T-helper 22 cell (primary cell): ENCODE data around the gene CPED1.

ENCODE experiments used
- DNase-seq: peaks from one replicate; pipeline ENCODE4 v3.0.0-alpha.2; 2020; ENCODE audit warnings: low read depth

CPED1 gene

GRCh38 chr7:120988591-120989256, at the start of gene CPED1:
Gene CPED1 (plus strand): TSS chr7:120988711. CDS start chr7:120989622, 911 bp downstream.
- no peak for DNase-seq

GRCh38 chr7:120939345-120939744, 49.2 kb upstream of the CPED1 start:
- DNase-seq, result no peak

GRCh38 chr7:120941064-120941463, 47.4 kb upstream of the CPED1 start:
- DNase-seq, result no peak

GRCh38 chr7:120941856-120942255, 46.7 kb upstream of the CPED1 start:
- no peak for DNase-seq

GRCh38 chr7:120942861-120943260, 45.6 kb upstream of the CPED1 start:
- no peak for DNase-seq

GRCh38 chr7:120944826-120945562, 43.5 kb upstream of the CPED1 start:
- no peak for DNase-seq

- no peak for DNase-seq
Observed at GRCh38 chr7:120947980-120948379, 40.5 kb upstream of the CPED1 start.

GRCh38 chr7:120949393-120949911, 39.1 kb upstream of the CPED1 start:
- DNase-seq, result no peak

GRCh38 chr7:120949998-120950538, 38.4 kb upstream of the CPED1 start:
- no peak for DNase-seq

GRCh38 chr7:120950539-120951308, 37.8 kb upstream of the CPED1 start, which contains the start of gene ING3:
Gene ING3 (plus strand): TSS chr7:120950777. CDS start chr7:120950897, 120 bp downstream.
- peak; percentile 96 for DNase-seq

GRCh38 chr7:120951309-120951699, 37.2 kb upstream of the CPED1 start:
- DNase-seq, result no peak

GRCh38 chr7:120951826-120952225, 36.7 kb upstream of the CPED1 start:
- no peak for DNase-seq

GRCh38 chr7:120955577-120956149, 32.8 kb upstream of the CPED1 start:
- DNase-seq, result no peak

GRCh38 chr7:120959929-120960484, 28.5 kb upstream of the CPED1 start:
- no peak for DNase-seq

GRCh38 chr7:120960714-120961113, 27.8 kb upstream of the CPED1 start:
- DNase-seq, result no peak

GRCh38 chr7:120961638-120962173, 26.8 kb upstream of the CPED1 start:
- DNase-seq, result no peak

GRCh38 chr7:120964088-120964487, 24.4 kb upstream of the CPED1 start:
- DNase-seq, result no peak

- DNase-seq, result no peak
Observed at GRCh38 chr7:120966961-120967360, 21.6 kb upstream of the CPED1 start.

GRCh38 chr7:120973849-120974248, 14.7 kb upstream of the CPED1 start:
- DNase-seq, result no peak

- DNase-seq, result no peak
Observed at GRCh38 chr7:120979765-120980499, 8.6 kb upstream of the CPED1 start.

GRCh38 chr7:120981117-120981516, 7.4 kb upstream of the CPED1 start:
- no peak for DNase-seq
